Liver (tissue), 9 donors: ENCODE measurements around the gene STEAP2. TPM values are rescaled to one million over a fixed set of nuclear protein-coding genes. Genes with fewer than 3 reads are reported as not detected.

Experiments used
- DNase-seq: peaks from one replicate; pipeline ENCODE4 v3.0.0-alpha.2; 2017; ENCODE audit warnings: low spot score
- H3K27ac ChIP-seq, 2 donors: one replicate each; pipeline ENCODE4 v1.7.0; 2013; ENCODE audit warnings: inconsistent platforms in 2 of 2, low read length in 2 of 2, control low read depth in 1 of 2, low read depth in 1 of 2, mild to moderate bottlenecking in 1 of 2
- H3K27me3 ChIP-seq, 4 donors: one replicate each; pipeline versions ENCODE4 v1.6.1 to v1.7.0; 2013; ENCODE audit warnings: low read length in 3 of 4, inconsistent platforms in 1 of 4, mild to moderate bottlenecking in 1 of 4, moderate library complexity in 1 of 4; ENCODE audit not compliant: control insufficient read depth in 4 of 4, insufficient read depth in 4 of 4
- H3K36me3 ChIP-seq, 4 donors: one replicate each; pipeline versions ENCODE4 v1.6.1 to v1.7.0; 2013; ENCODE audit warnings: low read length in 3 of 4, mild to moderate bottlenecking in 3 of 4, low read depth in 1 of 4, moderate library complexity in 1 of 4; ENCODE audit not compliant: control insufficient read depth in 4 of 4, insufficient read depth in 3 of 4
- H3K4me1 ChIP-seq, 4 donors: one replicate each; pipeline versions ENCODE4 v1.6.1 to v1.7.0; 2013; ENCODE audit warnings: low read length in 3 of 4, mild to moderate bottlenecking in 3 of 4, moderate library complexity in 1 of 4; ENCODE audit not compliant: control insufficient read depth in 4 of 4, insufficient read depth in 4 of 4
- H3K4me3 ChIP-seq, 3 donors: one replicate each; pipeline versions ENCODE4 v1.6.1 to v1.7.0; 2013; ENCODE audit warnings: low read length in 3 of 3, control low read depth in 1 of 3, low read depth in 1 of 3, mild to moderate bottlenecking in 1 of 3
- H3K9ac ChIP-seq, 2 donors: one replicate each; pipeline ENCODE4 v1.7.0; 2013; ENCODE audit warnings: low read length in 2 of 2, mild to moderate bottlenecking in 2 of 2, moderate library complexity in 2 of 2, control low read depth in 1 of 2, low read depth in 1 of 2
- H3K9me3 ChIP-seq, 4 donors: one replicate each; pipeline versions ENCODE4 v1.6.1 to v1.7.0; 2013; ENCODE audit warnings: low read length in 3 of 4; ENCODE audit not compliant: control insufficient read depth in 4 of 4
- ATF3 ChIP-seq: IDR thresholded peaks from 2 replicates; pipeline ENCODE4 v1.6.1; 2016; ENCODE audit warnings: antibody characterized with exemption
- EGR1 ChIP-seq, 2 donors: IDR thresholded peaks; 2 replicates each; pipeline ENCODE4 v1.6.1; 2016 to 2018; ENCODE audit warnings: antibody characterized with exemption in 2 of 2, low read depth in 2 of 2
- FOXA2 ChIP-seq: IDR thresholded peaks from 2 replicates; pipeline ENCODE4 v1.6.1; 2016; ENCODE audit warnings: antibody characterized with exemption
- HNF4A ChIP-seq, 2 donors: conservative IDR thresholded peaks; 2 replicates each; pipeline ENCODE4 v1.6.1; 2016; ENCODE audit warnings: antibody characterized with exemption in 2 of 2, mild to moderate bottlenecking in 2 of 2
- HNF4G ChIP-seq: IDR thresholded peaks from 2 replicates; pipeline ENCODE4 v1.6.1; 2016; ENCODE audit warnings: antibody characterized with exemption
- JUND ChIP-seq, 2 donors: IDR thresholded peaks; 2 replicates each; pipeline ENCODE4 v1.6.1; 2016; ENCODE audit warnings: antibody characterized with exemption in 2 of 2
- NR2F2 ChIP-seq: IDR thresholded peaks from 2 replicates; pipeline ENCODE4 v1.6.1; 2016; ENCODE audit warnings: antibody characterized with exemption
- RAD21 ChIP-seq, 2 donors: IDR thresholded peaks; 2 replicates each; pipeline ENCODE4 v1.6.1; 2016; ENCODE audit warnings: antibody characterized with exemption in 2 of 2, mild to moderate bottlenecking in 2 of 2
- REST ChIP-seq: IDR thresholded peaks from 2 replicates; pipeline ENCODE4 v1.6.1; 2016; ENCODE audit warnings: antibody characterized with exemption, mild to moderate bottlenecking
- RXRA ChIP-seq, 2 donors: IDR thresholded peaks; 2 replicates each; pipeline ENCODE4 v1.6.1; 2017 to 2018; ENCODE audit warnings: antibody characterized with exemption in 2 of 2, mild to moderate bottlenecking in 1 of 2
- SP1 ChIP-seq: IDR thresholded peaks from 2 replicates; pipeline ENCODE4 v1.6.1; 2018; ENCODE audit warnings: antibody characterized with exemption, mild to moderate bottlenecking
- TAF1 ChIP-seq: conservative IDR thresholded peaks from 2 replicates; pipeline ENCODE4 v1.6.1; 2016; ENCODE audit warnings: antibody characterized with exemption, mild to moderate bottlenecking
- YY1 ChIP-seq: IDR thresholded peaks from 2 replicates; pipeline ENCODE4 v1.6.1; 2016; ENCODE audit warnings: antibody characterized with exemption, mild to moderate bottlenecking
- ZBTB33 ChIP-seq: IDR thresholded peaks from 2 replicates; pipeline ENCODE4 v1.6.1; 2016; ENCODE audit warnings: antibody characterized with exemption
- WGBS: extraction: QIAGEN DNeasy Blood & Tissue Kit; methylation state at CpG from one replicate; pipeline ENCODE4 v1.1.7; 2013; 5-methylcytosine and 5-hydroxymethylcytosine counted together
- polyA plus RNA-seq, 2 donors: library from polyadenylated mRNA; stranded (reverse) in 1 of 2; unstranded in 1 of 2; fragments of 200-250 nt in 1 of 2; fragments of >200 nt in 1 of 2; fragmentation: Nextera tagmentation in 1 of 2; extraction: Ambion mirVana in 1 of 2; gene quantifications; one replicate each; pipeline versions ENCODE4 v1.2.1 to v1.2.3, GENCODE V29; 2013 to 2015
- total RNA-seq, 2 donors: library from RNA; depleted of rRNA; stranded (reverse); fragments of >200 nt; gene quantifications; one replicate each; pipeline ENCODE4 v1.2.3, GENCODE V29; 2014
- TF ChIP-seq, protein P1 (sequence below): IDR thresholded peaks from 2 replicates; pipeline ENCODE4 v1.6.1; 2016; ENCODE audit warnings: antibody characterized with exemption
- donor health status: healthy.
- donor health status: healthy.
- donor health status: healthy.
- donor health status: healthy.
- donor health status: healthy.

STEAP2 gene
- total and polyA plus RNA-seq, 4 donors, result 1.2 to 25.9 (median 5.2) TPM

DNA sequence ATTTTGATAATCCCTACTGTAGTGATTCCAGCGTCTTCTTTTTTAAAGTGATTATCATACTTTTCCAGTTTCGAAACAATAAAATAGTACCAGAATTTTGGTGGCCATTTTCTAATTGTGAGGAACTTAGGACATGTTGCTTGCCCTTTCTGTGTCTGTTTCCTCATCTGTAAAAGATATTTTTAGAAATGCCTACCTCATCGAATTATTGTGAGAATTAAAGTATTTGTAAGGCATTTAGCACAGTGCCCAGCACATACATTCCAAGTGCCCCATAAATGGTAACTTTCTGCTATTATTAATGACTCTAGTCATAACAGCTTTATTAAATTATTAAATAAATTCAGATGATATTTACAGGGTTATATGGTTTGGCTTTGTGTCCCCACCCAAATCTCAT lies 37.2 kb downstream of the STEAP2 start:
- 89% methylated on average over 3 of the region's 3 CpGs for WGBS

GRCh38 chr7:90250601-90251303 lies 39.2 kb downstream of the STEAP2 start:
- Histone ChIP-seq H3K27me3 (no peaks in the 10 kb centered on the region), H3K36me3 (no peaks in the 10 kb centered on the region), H3K4me1 (peaks cover 0 to 8% (median 4%) of the 10 kb centered on the region in 4 donors), H3K4me3 (no peak overlapping the region), H3K9me3 (no peaks in the 10 kb centered on the region), H3K9ac (no peak overlapping the region), H3K27ac (no peak overlapping the region)
- DNase-seq, result no peak
- WGBS, result 82% methylated on average over 3 of the region's 3 CpGs
- TF ChIP-seq TAF1 (no peak), HNF4A (conservative IDR thresholded peaks at IDR 0.05) (no peak), ZBTB33 (no peak), FOXA2 (no peak), RAD21 (IDR thresholded peaks at IDR 0.05) (no peak), REST (no peak)

More for the DNA sequence above, 37.2 kb downstream of the STEAP2 start:
- no peaks in the 10 kb centered on the region for H3K9me3 ChIP-seq
- no peak overlapping the region for H3K27ac ChIP-seq
- H3K27me3 ChIP-seq, result no peaks in the 10 kb centered on the region
- H3K9ac ChIP-seq, result no peak overlapping the region
- H3K4me3 ChIP-seq, result no peak overlapping the region
- H3K4me1 ChIP-seq, result peaks cover 0 to 16% (median 13%) of the 10 kb centered on the region in 4 donors
- DNase-seq, result no peak
- TF ChIP-seq ZBTB33 (no peak), FOXA2 (no peak), RXRA (IDR thresholded peaks at IDR 0.05) (no peak), YY1 (no peak), REST (no peak), JUND (IDR thresholded peaks at IDR 0.05) (no peak), EGR1 (IDR thresholded peaks at IDR 0.05; ENCODE audit: low read depth in 2 of 2) (no peak), RAD21 (IDR thresholded peaks at IDR 0.05) (no peak), NR2F2 (no peak), ATF3 (no peak), HNF4G (no peak), SP1 (no peak)
- TF ChIP-seq, protein P1, sequence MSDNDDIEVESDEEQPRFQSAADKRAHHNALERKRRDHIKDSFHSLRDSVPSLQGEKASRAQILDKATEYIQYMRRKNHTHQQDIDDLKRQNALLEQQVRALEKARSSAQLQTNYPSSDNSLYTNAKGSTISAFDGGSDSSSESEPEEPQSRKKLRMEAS, result no peak
- no peaks in the 10 kb centered on the region for H3K36me3 ChIP-seq
